GM12875 (cell line): Measurements from ENCODE around the gene RBCK1.
A peak's percentile ranks its signal among the peaks of the same experiment; 100 is the strongest.
"Not testable (repeated sequence)": the region's sequence is repeated elsewhere in the genome, so short reads cannot be mapped to it uniquely, and the experiment has no call there.

ENCODE experiments used
- H3K4me3 ChIP-seq: one replicate; pipeline ENCODE4 v1.5.1; 2011; ENCODE audit warnings: low read depth, low read length, control low read depth
- TF ChIP-seq, protein P1 (sequence below): IDR thresholded peaks from 2 replicates; pipeline ENCODE4 v1.5.1; 2011; ENCODE audit warnings: low read depth, mild to moderate bottlenecking, control low read depth, inconsistent platforms, low read length, moderate library complexity, borderline replicate concordance; ENCODE audit not compliant: insufficient read depth

RBCK1 gene

GRCh38 chr20:474581-474980, 66.5 kb downstream of the RBCK1 start:
- TF ChIP-seq, protein P1, sequence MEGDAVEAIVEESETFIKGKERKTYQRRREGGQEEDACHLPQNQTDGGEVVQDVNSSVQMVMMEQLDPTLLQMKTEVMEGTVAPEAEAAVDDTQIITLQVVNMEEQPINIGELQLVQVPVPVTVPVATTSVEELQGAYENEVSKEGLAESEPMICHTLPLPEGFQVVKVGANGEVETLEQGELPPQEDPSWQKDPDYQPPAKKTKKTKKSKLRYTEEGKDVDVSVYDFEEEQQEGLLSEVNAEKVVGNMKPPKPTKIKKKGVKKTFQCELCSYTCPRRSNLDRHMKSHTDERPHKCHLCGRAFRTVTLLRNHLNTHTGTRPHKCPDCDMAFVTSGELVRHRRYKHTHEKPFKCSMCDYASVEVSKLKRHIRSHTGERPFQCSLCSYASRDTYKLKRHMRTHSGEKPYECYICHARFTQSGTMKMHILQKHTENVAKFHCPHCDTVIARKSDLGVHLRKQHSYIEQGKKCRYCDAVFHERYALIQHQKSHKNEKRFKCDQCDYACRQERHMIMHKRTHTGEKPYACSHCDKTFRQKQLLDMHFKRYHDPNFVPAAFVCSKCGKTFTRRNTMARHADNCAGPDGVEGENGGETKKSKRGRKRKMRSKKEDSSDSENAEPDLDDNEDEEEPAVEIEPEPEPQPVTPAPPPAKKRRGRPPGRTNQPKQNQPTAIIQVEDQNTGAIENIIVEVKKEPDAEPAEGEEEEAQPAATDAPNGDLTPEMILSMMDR, result no peak

DNA sequence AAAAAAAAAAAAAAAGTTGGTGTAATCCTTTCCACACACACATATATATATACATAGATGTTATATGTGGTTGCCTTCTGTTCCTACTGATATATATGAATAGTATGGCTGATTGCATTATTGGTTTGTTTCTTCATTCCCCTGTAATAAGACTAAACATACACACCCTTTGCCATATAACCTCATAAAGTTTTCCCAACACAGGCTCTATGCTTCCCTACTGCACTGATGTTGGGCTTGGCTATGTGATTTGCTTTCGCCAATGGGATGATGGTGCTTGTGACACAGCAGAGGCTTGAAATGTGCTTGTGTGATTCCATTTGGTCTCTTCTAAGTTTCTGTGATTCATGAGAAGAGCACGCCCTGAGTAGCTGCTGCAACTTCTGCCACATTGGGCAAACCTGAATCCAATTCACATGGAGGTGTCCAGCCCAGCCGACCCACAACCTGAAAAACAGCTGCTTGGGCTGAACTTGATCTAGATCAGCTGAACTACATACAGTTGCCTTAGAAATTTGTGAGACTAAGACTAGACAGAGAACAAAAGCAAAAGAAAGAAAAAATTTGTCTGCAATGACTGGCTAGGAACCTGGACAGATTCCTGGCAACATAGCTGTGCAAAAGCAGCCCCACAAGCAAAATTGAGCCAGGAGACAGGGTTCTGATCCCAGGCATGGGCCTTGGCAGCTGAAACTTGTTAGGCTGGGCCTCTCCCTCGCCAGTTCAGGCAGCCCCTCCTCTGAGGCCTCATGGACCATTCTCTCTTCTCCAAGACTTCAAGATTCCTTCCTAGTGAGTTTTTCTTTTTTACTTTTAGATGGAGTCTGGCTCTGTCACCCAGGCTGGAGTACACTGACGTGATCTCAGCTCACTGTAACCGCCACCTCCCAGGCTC, 67.6 kb downstream of the RBCK1 start:
- TF ChIP-seq, protein P1, result no peak
- no peak overlapping the region for H3K4me3 ChIP-seq

More at GRCh38 chr20:474581-474980, 66.5 kb downstream of the RBCK1 start:
- no peak overlapping the region for H3K4me3 ChIP-seq

GRCh38 chr20:476561-477249, 68.6 kb downstream of the RBCK1 start:
- not testable (repeated sequence) for H3K4me3 ChIP-seq

DNA sequence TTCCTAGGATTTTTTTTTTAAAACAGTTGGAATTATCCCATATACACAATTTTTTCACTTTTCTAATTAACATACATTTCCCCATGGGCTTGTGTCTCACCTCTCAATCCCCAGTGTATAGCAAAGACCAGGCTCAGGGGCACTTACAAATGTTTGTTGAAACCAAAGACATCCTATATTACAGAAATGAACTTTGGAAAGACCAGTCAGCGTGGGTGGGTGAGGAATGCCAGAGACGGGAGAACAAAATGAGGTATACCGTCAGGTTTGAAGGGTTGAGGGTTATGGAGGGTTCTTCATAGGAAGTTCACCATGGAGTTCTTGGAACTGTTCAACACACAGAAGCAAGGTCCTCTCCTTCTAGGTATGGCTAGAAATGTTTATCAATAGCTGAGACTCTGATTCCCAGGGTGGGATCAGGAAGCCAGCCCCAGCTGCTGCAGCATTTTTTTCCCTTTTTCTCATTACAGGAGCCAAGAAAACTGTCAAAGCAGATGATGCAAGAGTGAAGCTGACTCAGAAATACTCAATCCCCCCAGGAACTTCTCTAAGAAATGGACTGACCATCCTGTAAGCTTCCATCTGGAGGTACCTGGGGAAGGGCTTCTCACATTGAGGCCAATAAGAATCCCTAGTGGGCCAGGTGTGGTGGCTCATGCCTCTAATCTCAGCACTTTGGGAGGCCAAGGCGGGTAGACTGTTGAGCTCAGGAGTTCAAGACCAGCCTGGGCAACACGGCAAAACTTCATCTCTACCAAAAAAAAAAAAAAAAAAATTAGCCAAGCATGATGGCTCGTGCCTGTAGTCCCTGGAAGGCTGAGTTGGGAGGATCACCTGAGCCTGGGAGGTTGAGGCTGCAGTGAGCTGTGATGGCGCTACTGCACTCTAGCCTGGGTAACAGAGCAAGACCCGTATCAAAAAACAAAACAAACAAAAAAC, 70.2 kb downstream of the RBCK1 start:
- TF ChIP-seq, protein P1, result no peak
- H3K4me3 ChIP-seq, result no peak overlapping the region

DNA sequence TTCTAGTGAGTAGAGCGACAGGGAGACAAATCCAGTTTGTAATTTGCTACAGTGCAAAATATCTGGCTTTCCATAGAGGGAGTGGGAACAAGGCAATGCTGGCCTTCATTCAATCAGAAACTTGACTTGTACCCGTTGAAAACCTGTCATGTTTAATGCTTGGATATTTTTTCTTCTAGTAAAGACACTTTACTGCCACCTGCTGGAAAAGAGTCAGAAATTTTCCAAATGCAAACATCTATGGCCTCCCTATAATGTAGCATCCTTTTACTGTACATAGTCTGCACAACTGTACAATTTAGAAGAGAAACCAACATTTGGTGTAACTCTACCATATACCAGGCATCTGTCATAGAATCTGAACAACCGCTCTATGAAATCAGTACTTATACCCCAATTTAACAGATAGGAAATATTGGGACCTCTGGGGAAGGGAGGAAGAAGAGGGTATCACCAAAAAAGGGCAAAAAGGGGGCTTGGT, 70.9 kb downstream of the RBCK1 start:
- no peak overlapping the region for H3K4me3 ChIP-seq
- TF ChIP-seq, protein P1, result peak; percentile 12; the same call in 1 of the 2 replicates

GRCh38 chr20:479487-479886, 71.4 kb downstream of the RBCK1 start:
- H3K4me3 ChIP-seq, result no peak overlapping the region

More at GRCh38 chr20:479487-479886, 71.4 kb downstream of the RBCK1 start:
- TF ChIP-seq, protein P1, result no peak
